NCI-H82 treated with DMSO at 0.1 percent for 48 hours (cell line): ENCODE results near the gene RAB18.
"Not testable (repeated sequence)": the region's sequence is repeated elsewhere in the genome, so short reads cannot be mapped to it uniquely, and the experiment has no call there.

ENCODE experiments used
- DNase-seq: peaks from one replicate; lab custom pipeline; 2025; ENCODE audit not compliant: unreplicated experiment; lab: John Stamatoyannopoulos, UW

The RAB18 gene

GRCh38 chr10:27503498-27504006 lies 552 bp upstream of the RAB18 start:
- no peak for DNase-seq

GRCh38 chr10:27504808-27505460 lies 830 bp downstream of the RAB18 start:
- DNase-seq: no peak

DNA sequence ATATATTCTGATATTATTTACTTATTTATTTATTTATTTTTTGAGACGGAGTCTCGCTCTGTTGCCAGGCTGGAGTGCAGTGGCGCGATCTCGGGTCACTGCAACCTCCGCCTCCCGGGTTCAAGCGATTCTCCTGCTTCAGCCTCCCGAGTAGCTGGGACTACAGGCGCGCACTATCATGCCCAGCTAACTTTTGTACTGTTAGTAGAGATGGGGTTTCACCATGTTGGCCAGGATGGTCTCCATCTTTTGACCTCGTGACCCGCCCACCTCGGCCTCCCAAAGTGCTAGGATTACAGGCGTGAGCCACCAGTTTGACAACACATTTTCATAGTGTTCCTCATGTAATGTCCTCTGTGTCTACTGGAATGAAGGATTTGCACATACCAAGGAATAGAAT lies 1.4 kb downstream of the RAB18 start:
- DNase-seq: not testable (repeated sequence)

- no peak for DNase-seq
These were observed 2.2 kb downstream of the RAB18 start for GRCh38 chr10:27506280-27506679.

DNA sequence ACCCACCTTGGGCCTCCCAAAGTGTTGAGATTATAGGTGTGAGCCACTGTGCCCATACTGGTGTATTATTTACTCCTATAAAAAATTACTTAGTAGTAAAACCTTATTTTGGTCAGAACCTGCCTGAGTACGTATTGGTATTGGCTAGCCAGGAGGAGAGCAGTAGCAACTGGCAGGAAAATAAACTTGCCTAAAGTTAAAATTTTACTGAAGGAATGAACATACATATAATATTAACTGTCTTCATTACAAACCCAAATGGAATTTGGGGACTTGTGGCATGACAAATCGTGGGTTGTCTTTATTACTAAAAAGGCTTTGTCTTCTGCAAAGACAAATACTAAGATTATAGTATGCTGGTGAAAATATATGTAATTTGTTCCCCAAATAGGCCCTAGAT lies 8.4 kb downstream of the RAB18 start:
- no peak for DNase-seq

DNA sequence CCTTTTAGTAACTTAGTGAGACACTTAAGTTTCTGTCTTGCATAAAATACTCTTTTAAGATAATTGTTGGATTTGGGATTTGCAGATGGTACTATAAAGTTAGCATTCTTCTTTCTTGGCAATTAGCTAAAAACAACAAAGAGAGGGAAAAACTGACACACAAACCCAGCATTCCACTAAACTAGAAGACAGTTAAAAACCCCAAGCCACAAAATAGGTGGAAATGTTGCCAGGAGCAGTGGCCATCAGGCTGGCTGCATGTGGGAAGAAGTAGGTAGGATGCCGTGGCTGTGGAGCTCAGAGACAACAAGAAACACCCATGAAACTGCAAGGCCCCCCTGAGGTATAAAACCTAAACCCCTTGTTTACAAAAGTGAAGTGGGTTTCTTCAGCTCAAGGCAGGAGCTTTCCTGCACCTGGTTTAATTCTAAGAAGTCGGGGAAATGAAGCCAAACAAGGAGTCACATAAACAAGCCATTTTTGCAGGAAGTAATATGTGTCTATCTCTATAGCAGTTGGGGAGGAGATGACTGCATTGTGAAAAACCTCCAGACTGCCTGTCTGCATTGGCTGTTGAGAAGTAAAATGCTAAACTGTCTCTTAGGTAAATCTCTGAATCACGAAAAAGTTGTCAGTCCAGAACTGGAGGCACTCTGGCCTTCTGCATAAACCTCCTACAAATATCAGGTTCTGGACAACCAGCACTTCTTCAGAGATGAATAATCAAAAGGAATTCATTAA lies 9.5 kb downstream of the RAB18 start:
- no peak for DNase-seq

DNA sequence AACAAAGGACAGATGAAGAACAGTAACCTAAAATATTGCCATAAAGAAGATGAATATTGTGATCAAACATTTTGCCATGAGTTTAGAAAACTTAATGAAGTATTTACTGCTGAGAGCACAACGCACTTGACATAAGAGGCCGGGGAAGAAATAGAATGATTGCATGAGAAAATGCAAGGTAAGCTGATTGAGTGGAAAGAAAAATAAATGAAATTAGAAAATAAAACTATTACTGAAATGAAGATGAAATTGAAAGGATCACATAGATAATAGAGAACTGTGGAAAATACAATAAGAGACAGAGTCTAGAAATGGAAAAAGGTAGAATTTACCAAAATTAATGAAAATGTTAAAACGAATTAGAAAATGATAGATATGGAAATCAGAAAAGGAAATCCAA lies 10.1 kb downstream of the RAB18 start:
- no peak for DNase-seq

- no peak for DNase-seq
These were observed 14.2 kb downstream of the RAB18 start for GRCh38 chr10:27518261-27518660.

DNA sequence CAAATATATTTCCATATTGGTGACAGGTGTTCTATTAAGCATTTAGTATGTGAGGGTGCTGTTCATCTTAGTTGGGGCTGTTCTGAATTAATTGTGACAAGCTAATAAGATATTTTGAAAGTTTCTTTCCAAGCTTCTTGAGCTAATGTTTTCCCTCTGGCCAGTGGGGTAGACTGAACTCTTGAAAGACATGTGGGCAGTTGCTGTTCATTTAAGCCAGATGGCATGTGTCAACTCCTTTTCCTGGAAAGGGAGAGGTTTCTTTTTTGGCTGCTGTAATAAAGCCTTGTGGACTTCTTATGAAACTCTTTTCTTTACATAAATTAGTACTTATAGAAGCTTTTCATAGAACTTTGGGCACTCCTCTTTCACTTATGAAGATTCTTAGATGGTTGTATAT lies 21.7 kb downstream of the RAB18 start:
- no peak for DNase-seq

- no peak for DNase-seq
These were observed 22.1 kb downstream of the RAB18 start for GRCh38 chr10:27526242-27526641.

- no peak for DNase-seq
These were observed 23.7 kb downstream of the RAB18 start for GRCh38 chr10:27527666-27528295.

- DNase-seq: no peak
These were observed 25.1 kb downstream of the RAB18 start for GRCh38 chr10:27529010-27529783.

GRCh38 chr10:27530477-27530876 lies 26.4 kb downstream of the RAB18 start:
- no peak for DNase-seq

DNA sequence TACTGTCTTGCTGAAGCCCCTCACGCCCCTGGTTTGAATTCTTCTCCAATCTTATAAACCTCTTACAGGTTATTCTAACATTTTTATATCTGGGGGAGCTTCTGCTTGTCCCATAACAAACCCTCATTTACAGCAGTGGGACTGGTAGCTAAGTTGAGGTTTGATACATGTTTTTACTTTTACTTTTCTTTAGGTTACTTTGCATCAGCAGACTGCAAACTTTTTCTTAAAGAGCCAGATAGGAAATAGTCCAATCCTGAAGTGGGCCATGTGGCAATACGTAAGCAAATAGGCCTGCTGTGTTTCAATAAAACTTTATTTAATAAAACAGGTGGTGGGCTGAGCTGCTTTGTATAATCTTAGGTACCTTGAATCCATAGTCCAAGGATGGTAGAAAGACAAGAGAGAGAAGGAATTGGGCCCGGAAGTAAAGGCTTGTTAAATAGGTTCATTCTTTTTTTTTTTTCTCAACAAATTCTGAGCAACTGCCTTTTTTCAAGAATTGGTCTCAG lies 27.3 kb downstream of the RAB18 start:
- no peak for DNase-seq

GRCh38 chr10:27534161-27534700 lies 30.1 kb downstream of the RAB18 start:
- no peak for DNase-seq

DNA sequence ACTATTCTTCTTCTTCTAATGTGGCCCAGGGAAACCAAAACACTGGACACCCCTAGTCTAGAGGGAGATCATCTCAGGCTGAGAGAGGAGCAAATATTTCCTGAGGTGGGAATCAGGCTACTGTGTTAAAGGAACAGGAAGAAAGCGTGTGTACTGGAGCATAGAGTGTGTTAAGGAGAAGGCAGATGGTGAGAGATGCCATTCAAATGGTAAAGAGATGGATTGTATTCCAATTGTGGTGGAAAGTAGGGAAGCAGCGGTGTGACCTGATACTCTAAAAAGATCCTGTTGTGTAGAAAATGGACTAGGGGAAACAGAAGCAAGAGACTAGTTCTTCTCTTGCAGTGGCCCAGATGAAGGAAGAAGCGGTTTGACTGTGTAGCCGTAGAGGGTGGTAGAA lies 31.2 kb downstream of the RAB18 start:
- no peak for DNase-seq

DNA sequence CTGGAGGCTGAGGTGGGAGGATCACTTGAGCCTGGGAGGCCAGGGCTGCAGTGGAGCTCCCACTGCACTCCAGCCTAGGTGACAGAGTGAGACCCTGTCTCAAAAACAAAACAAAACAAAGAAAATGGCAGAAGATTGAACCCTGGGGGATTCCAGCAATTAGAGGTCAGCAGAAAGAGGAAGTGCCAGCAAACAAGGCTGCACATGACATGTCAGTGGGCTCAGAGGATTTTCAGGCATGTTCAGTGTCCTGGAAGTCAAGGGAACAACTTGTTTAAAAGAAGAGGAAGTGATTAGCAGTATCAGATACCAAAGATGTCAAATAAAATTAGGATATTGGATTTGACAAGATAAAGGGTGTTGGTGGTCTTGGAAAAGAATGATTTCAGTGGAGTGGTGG lies 32.3 kb downstream of the RAB18 start:
- no peak for DNase-seq

GRCh38 chr10:27537166-27537565 lies 33.1 kb downstream of the RAB18 start:
- no peak for DNase-seq

DNA sequence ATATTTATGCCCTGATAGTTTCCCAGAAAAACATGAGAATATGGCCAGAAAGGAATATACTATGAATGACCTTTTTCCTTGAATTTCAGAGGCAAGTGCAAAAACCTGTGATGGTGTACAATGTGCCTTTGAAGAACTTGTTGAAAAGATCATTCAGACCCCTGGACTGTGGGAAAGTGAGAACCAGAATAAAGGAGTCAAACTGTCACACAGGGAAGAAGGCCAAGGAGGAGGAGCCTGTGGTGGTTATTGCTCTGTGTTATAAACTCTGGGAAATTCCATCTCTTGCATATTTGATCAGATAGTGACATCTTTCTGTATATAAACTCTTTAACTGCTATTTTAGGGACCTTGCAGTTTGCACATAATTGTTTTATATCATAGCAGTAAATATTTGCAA lies 33.7 kb downstream of the RAB18 start:
- DNase-seq: no peak

- DNase-seq: no peak
These were observed 36.6 kb downstream of the RAB18 start for GRCh38 chr10:27540672-27541071.
